Measurements from ENCODE around the gene VARS1. TPM values are rescaled to one million over a fixed set of nuclear protein-coding genes. Genes with fewer than 3 reads are reported as not detected.

VARS1 gene
- total RNA-seq, 1 experiment from 2014 or later = 124 TPM

DNA sequence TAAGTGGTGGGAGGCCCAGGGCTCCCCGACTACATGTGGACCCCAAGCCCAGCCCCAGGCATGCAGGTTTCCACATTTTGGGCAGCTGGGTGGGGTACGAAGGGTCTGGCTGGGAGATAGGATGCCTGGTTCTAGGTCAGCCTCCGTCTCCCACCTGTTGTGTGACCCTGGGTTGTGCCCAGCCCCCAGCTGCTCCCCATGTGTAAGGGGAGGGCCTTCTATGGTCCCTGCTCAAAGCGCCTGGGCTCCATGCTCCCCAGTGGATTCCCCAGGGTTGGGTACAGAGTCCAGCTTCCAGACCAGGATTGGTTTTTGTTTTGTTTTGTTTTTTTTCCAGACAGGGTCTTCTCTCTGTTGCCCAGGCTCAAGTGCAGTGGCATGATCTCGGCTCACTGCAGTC, 17.4 kb downstream of the VARS1 start:
- H3K4me2 ChIP-seq = no peak overlapping the region
- CTCF ChIA-PET = interaction anchor here (0.6 kb wide), 1 partner anchor 43 kb away, joined by 9 read pairs; no protein-coding TSS in a partner anchor
- BruUV-seq (replicated peaks) = no TSS peak
- peaks cover 12% of the 10 kb centered on the region; the same call in 1 of the 2 replicates for H3K36me3 ChIP-seq (ENCODE audit: low read depth)
- no peaks in the 10 kb centered on the region for H3K79me2 ChIP-seq (ENCODE audit: low read depth)
- intact Hi-C loops (cut with micrococcal nuclease; ENCODE audit: unreplicated experiment) = loop anchor here (10.0 kb wide), 1 partner anchor 177 kb away; the partner anchor contains the start of genes NELFE and SKIC2
- H3K4me3 ChIP-seq = no peak overlapping the region
- no peak overlapping the region for H2AFZ ChIP-seq
- H3K27me3 ChIP-seq (ENCODE audit: insufficient read depth, low read depth) = no peaks in the 10 kb centered on the region
- no peaks in the 10 kb centered on the region for H3K9me3 ChIP-seq (ENCODE audit: insufficient read depth, low read depth)
- no peak for DNase-seq
- no peaks in the 10 kb centered on the region for H3K9me2 ChIP-seq (ENCODE audit: insufficient read depth)
- H3F3A ChIP-seq (ENCODE audit: insufficient read depth, low read depth) = peaks cover 28% of the 10 kb centered on the region; the same call in 1 of the 2 replicates
- H4K20me1 ChIP-seq (ENCODE audit: insufficient read depth) = no peaks in the 10 kb centered on the region
- TF ChIP-seq EZH2 (IDR thresholded peaks at IDR 0.05; ENCODE audit: low read depth) = no peak
- TF ChIP-seq, protein P1, sequence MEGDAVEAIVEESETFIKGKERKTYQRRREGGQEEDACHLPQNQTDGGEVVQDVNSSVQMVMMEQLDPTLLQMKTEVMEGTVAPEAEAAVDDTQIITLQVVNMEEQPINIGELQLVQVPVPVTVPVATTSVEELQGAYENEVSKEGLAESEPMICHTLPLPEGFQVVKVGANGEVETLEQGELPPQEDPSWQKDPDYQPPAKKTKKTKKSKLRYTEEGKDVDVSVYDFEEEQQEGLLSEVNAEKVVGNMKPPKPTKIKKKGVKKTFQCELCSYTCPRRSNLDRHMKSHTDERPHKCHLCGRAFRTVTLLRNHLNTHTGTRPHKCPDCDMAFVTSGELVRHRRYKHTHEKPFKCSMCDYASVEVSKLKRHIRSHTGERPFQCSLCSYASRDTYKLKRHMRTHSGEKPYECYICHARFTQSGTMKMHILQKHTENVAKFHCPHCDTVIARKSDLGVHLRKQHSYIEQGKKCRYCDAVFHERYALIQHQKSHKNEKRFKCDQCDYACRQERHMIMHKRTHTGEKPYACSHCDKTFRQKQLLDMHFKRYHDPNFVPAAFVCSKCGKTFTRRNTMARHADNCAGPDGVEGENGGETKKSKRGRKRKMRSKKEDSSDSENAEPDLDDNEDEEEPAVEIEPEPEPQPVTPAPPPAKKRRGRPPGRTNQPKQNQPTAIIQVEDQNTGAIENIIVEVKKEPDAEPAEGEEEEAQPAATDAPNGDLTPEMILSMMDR (conservative IDR thresholded peaks at IDR 0.05) = no peak
- peak overlapping the region; percentile 58 for H3K27ac ChIP-seq
- peaks cover 31% of the 10 kb centered on the region for H3K4me1 ChIP-seq (replicated peaks; ENCODE audit: insufficient read depth)
- POLR2A ChIA-PET (ENCODE audit: unreplicated experiment) = interaction anchor here (0.6 kb wide), 1 partner anchor 122 kb away, joined by 3 read pairs; no protein-coding TSS in a partner anchor

DNA sequence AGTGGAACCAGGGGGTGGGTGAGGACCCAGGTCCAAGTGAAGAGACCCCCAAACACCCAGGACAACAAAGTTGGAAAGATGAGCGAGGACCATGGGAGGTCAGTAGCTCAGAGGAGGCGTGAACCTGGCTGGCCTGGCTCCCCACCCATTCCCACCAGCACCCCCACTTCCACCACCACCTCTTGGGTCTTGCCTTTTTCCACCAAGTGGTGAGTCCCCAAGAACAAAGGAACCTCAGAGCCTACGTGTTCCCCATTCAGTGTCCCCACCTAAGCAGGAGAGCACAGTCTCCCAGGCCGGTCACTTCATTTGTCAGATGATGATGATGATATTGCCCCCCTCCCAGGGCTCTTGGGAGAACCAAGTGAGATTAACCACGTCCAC, 17.9 kb downstream of the VARS1 start:
- H3K36me3 ChIP-seq (ENCODE audit: low read depth) = peaks cover 8% of the 10 kb centered on the region; the same call in 1 of the 2 replicates
- intact Hi-C loops (cut with micrococcal nuclease; ENCODE audit: unreplicated experiment) = loop anchor here (2.0 to 10.0 kb wide), 3 partner anchors 17 to 177 kb away; partner anchors contain the start of genes HSPA1A, HSPA1L, NELFE and SKIC2
- no peak overlapping the region; the same call in 1 of the 2 replicates for H3K4me2 ChIP-seq

DNA sequence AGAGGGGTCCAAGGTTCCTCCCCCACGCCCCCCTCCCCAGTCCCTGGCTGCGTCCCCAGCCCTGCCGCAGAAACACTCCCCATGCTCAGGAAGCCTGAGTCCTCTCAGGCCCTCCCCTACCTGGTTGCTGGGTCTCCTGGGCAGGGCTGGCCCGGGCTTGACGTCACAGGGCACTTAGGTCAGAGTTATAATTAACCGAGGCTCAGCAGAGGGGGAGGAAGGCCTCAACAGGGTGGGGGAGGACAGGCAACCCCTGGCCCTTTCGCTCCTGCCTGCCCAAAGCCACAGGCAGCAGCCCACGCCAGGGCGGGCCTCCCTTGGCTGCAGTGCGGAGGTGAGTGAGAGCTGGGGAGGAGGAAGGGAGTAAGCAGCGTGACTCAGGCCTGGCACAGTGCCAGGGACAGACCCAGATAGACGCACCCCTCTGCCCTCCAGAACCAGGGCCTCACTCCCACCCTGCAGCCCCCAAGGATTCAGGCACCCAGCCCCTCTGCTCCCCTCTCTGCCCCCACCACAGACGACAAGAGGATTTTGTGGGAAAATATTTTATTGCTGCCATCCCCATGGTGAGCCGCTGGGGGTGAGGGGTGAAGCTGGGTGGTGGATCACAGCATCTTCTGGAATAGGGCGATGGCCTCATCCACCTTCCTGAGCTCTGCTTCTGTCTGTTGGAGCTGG, 18.4 kb downstream of the VARS1 start, which contains the start of gene VWA7:
TSS of gene VWA7 (minus strand) at position 340 of the 678 bp plus-strand sequence. CDS start 549 bp downstream, outside the sequence.
- Histone ChIP-seq H3K9me2 (ENCODE audit: insufficient read depth) (no peaks in the 10 kb centered on the region), H3K4me2 (peak within 1 kb of the TSS; percentile 76), H3K4me1 (replicated peaks; ENCODE audit: insufficient read depth) (peaks cover 31% of the 10 kb centered on the region), H3K36me3 (ENCODE audit: low read depth) (peaks cover 6% of the 10 kb centered on the region; the same call in 1 of the 2 replicates), H3K27me3 (ENCODE audit: insufficient read depth, low read depth) (no peaks in the 10 kb centered on the region), H4K20me1 (ENCODE audit: insufficient read depth) (no peaks in the 10 kb centered on the region), H3F3A (ENCODE audit: insufficient read depth, low read depth) (peaks cover 31% of the 10 kb centered on the region; the same call in 1 of the 2 replicates), H2AFZ (no peak within 1 kb of the TSS), H3K79me2 (ENCODE audit: low read depth) (no peaks in the 10 kb centered on the region), H3K27ac (peak within 1 kb of the TSS; percentile 58), H3K4me3 (peak within 1 kb of the TSS; percentile 40; the same call in 1 of the 2 replicates), H3K9me3 (ENCODE audit: insufficient read depth, low read depth) (no peaks in the 10 kb centered on the region)
- ChIA-PET CTCF (interaction anchor here (0.6 kb wide), 2 partner anchors 10 to 38 kb away, joined by 3 to 4 read pairs; no protein-coding TSS in a partner anchor), POLR2A (ENCODE audit: unreplicated experiment) (interaction anchor here (0.5 to 0.9 kb wide), 3 partner anchors 14 to 124 kb away, joined by 3 read pairs; no protein-coding TSS in a partner anchor)
- peak; percentile 76 to 89 for DNase-seq
- TF ChIP-seq EZH2 (IDR thresholded peaks at IDR 0.05; ENCODE audit: low read depth) = no peak
- TF ChIP-seq, protein P1 (conservative IDR thresholded peaks at IDR 0.05) = no peak
- intact Hi-C loops (cut with micrococcal nuclease; ENCODE audit: unreplicated experiment) = loop anchor here (2.0 to 10.0 kb wide), 3 partner anchors 18 to 178 kb away; partner anchors contain the start of genes HSPA1A, HSPA1L, NELFE and SKIC2
- BruUV-seq (replicated peaks) = no TSS peak

More for the DNA sequence above, 17.9 kb downstream of the VARS1 start:
- Histone ChIP-seq H3K27me3 (ENCODE audit: insufficient read depth, low read depth) (no peaks in the 10 kb centered on the region), H4K20me1 (ENCODE audit: insufficient read depth) (no peaks in the 10 kb centered on the region), H3F3A (ENCODE audit: insufficient read depth, low read depth) (peaks cover 31% of the 10 kb centered on the region; the same call in 1 of the 2 replicates), H3K79me2 (ENCODE audit: low read depth) (no peaks in the 10 kb centered on the region), H3K9me3 (ENCODE audit: insufficient read depth, low read depth) (no peaks in the 10 kb centered on the region), H3K27ac (peak overlapping the region; percentile 58), H2AFZ (no peak overlapping the region), H3K4me3 (no peak overlapping the region), H3K4me1 (replicated peaks; ENCODE audit: insufficient read depth) (peaks cover 31% of the 10 kb centered on the region), H3K9me2 (ENCODE audit: insufficient read depth) (no peaks in the 10 kb centered on the region)
- DNase-seq = no peak
- TF ChIP-seq, protein P1 (conservative IDR thresholded peaks at IDR 0.05) = no peak
- no peak for TF ChIP-seq EZH2 (IDR thresholded peaks at IDR 0.05; ENCODE audit: low read depth)
- BruUV-seq (replicated peaks) = TSS peak; percentile 39
- POLR2A ChIA-PET (ENCODE audit: unreplicated experiment) = interaction anchor here (0.5 to 0.9 kb wide), 3 partner anchors 13 to 123 kb away, joined by 3 read pairs; no protein-coding TSS in a partner anchor
- CTCF ChIA-PET = interaction anchor here (0.6 kb wide), 3 partner anchors 9 to 42 kb away, joined by 3 to 9 read pairs (median 4); no protein-coding TSS in a partner anchor
